PC-9 (cell line): ENCODE measurements around the gene RIPOR3. TPM values are rescaled to one million over a fixed set of nuclear protein-coding genes. Genes with fewer than 3 reads are reported as not detected.

ENCODE experiments used
- BruUV-seq: library from RNA; stranded (reverse); fragments of 400-500 nt; replicated peaks from 2 replicates; lab custom pipeline; 2021; lab: Mats Ljungman, UMichigan
- CTCF ChIA-PET: fragments of 300-600 bp; sonication (Branson Sonifier 250); formaldehyde crosslinking; loops from one replicate; lab custom pipeline; 2022; ENCODE audit warnings: antibody characterized with exemption; lab: Charles Lee
- POLR2A ChIA-PET: fragments of 300-600 bp; sonication (Branson Sonifier 250); formaldehyde crosslinking; loops from one replicate; lab custom pipeline; 2022; ENCODE audit warnings: antibody characterized with exemption; ENCODE audit not compliant: unreplicated experiment; lab: Charles Lee
- DNase-seq, 2 experiments: peaks; one replicate each; pipeline versions ENCODE4 v3.0.0 to v3.0.0-alpha.2; 2015 to 2022; ENCODE audit warnings: mixed read lengths in 1 of 2
- H2AFZ ChIP-seq: fragments of 200-600 bp; sonication (generic); 2 replicates; pipeline ENCODE4 v1.8.1; 2017; ENCODE audit warnings: antibody characterized with exemption
- H3F3A ChIP-seq: fragments of 200-600 bp; sonication (generic); 2 replicates; pipeline ENCODE4 v1.8.1; 2017; ENCODE audit warnings: antibody characterized with exemption, mild to moderate bottlenecking, low read depth; ENCODE audit not compliant: insufficient read depth
- H3K27ac ChIP-seq: fragments of 200-600 bp; sonication (generic); 2 replicates; pipeline ENCODE4 v1.6.1; 2016; ENCODE audit warnings: mixed run types
- H3K27me3 ChIP-seq: fragments of 200-600 bp; sonication (generic); 2 replicates; pipeline ENCODE4 v1.6.1; 2016; ENCODE audit warnings: low read depth, mixed run types; ENCODE audit not compliant: insufficient read depth
- H3K36me3 ChIP-seq: fragments of 200-600 bp; sonication (generic); 2 replicates; pipeline ENCODE4 v1.6.1; 2016; ENCODE audit warnings: low read depth, mixed run types
- H3K4me1 ChIP-seq: fragments of 200-600 bp; sonication (generic); replicated peaks from 2 replicates; pipeline ENCODE4 v1.6.1; 2016; ENCODE audit warnings: mixed run types; ENCODE audit not compliant: insufficient read depth
- H3K4me2 ChIP-seq: fragments of 200-600 bp; sonication (generic); 2 replicates; pipeline ENCODE4 v1.6.1; 2017; ENCODE audit warnings: mixed run types
- H3K4me3 ChIP-seq: fragments of 200-600 bp; sonication (generic); 2 replicates; pipeline ENCODE4 v1.6.1; 2016; ENCODE audit warnings: mixed run types
- H3K79me2 ChIP-seq: fragments of 200-600 bp; sonication (generic); 2 replicates; pipeline ENCODE4 v1.6.1; 2017; ENCODE audit warnings: low read depth, mixed run types
- H3K9me2 ChIP-seq: fragments of 200-600 bp; sonication (generic); 2 replicates; pipeline ENCODE4 v1.8.1; 2017; ENCODE audit warnings: mild to moderate bottlenecking; ENCODE audit not compliant: insufficient read depth
- H3K9me3 ChIP-seq: fragments of 200-600 bp; sonication (generic); 2 replicates; pipeline ENCODE4 v1.8.1; 2016; ENCODE audit warnings: low read depth; ENCODE audit not compliant: insufficient read depth
- H4K20me1 ChIP-seq: fragments of 200-600 bp; sonication (generic); 2 replicates; pipeline ENCODE4 v1.8.1; 2017; ENCODE audit not compliant: insufficient read depth
- CTCF ChIP-seq: fragments of 200-600 bp; sonication (generic); conservative IDR thresholded peaks from 2 replicates; pipeline ENCODE4 v1.6.1; 2017; ENCODE audit warnings: mixed run types, antibody characterized with exemption, mild to moderate bottlenecking, moderate library complexity
- EZH2 ChIP-seq: fragments of 200-600 bp; sonication (generic); IDR thresholded peaks from 2 replicates; pipeline ENCODE4 v1.8.0; 2017; ENCODE audit warnings: antibody characterized with exemption, low read depth
- intact Hi-C: fragments of 100-400 bp; cut with micrococcal nuclease; formaldehyde crosslinking; loops from one replicate; pipeline ENCODE4 v1.10.0; 2022; ENCODE audit not compliant: unreplicated experiment
- total RNA-seq: library from RNA; stranded (reverse); gene quantifications from 2 replicates; pipeline ENCODE4 v1.2.3, GENCODE V29; 2021

Gene RIPOR3
- total RNA-seq, 1 experiment from 2014 or later: 6.3 TPM

- H3K4me3 ChIP-seq: no peak overlapping the region
- no peaks in the 10 kb centered on the region for H3K9me2 ChIP-seq
- BruUV-seq: no TSS peak
- TF ChIP-seq EZH2 (no peak), CTCF (no peak)
- POLR2A ChIA-PET: no interaction called here
- no peaks in the 10 kb centered on the region for H3K79me2 ChIP-seq
- CTCF ChIA-PET: interaction anchor here (0.6 to 0.7 kb wide), 2 partner anchors 180 to 198 kb away, joined by 3 read pairs; no protein-coding TSS in a partner anchor
- no peak for DNase-seq
- H3F3A ChIP-seq: peaks cover 13% of the 10 kb centered on the region; the same call in 1 of the 2 replicates
- no peak overlapping the region for H2AFZ ChIP-seq
- no peaks in the 10 kb centered on the region for H3K27me3 ChIP-seq
- H3K4me2 ChIP-seq: no peak overlapping the region
- H4K20me1 ChIP-seq: no peaks in the 10 kb centered on the region
- intact Hi-C loops: no loop called here
- H3K4me1 ChIP-seq: no peaks in the 10 kb centered on the region
- H3K9me3 ChIP-seq: no peaks in the 10 kb centered on the region
- H3K36me3 ChIP-seq: peaks cover 27% of the 10 kb centered on the region
- H3K27ac ChIP-seq: no peak overlapping the region
Measured at GRCh38 chr20:50582092-50582491, 109.2 kb downstream of the RIPOR3 start.

- H3K4me3 ChIP-seq: no peak overlapping the region
- no peak overlapping the region for H3K27ac ChIP-seq
- no peaks in the 10 kb centered on the region for H3K27me3 ChIP-seq
- H3K79me2 ChIP-seq: no peaks in the 10 kb centered on the region
- TF ChIP-seq EZH2: no peak
- no peaks in the 10 kb centered on the region for H3K9me3 ChIP-seq
- intact Hi-C loops: loop anchor here (1.0 kb wide), 1 partner anchor 395 kb away; no protein-coding TSS in a partner anchor
- no peaks in the 10 kb centered on the region for H3K9me2 ChIP-seq
- H4K20me1 ChIP-seq: no peaks in the 10 kb centered on the region
- no peak overlapping the region for H3K4me2 ChIP-seq
- ChIA-PET POLR2A (no interaction called here), CTCF (interaction anchor here (0.5 to 0.6 kb wide), 2 partner anchors 100 to 166 kb away, joined by 14 to 16 read pairs; no protein-coding TSS in a partner anchor)
- H2AFZ ChIP-seq: no peak overlapping the region
- H3K36me3 ChIP-seq: peaks cover 24% of the 10 kb centered on the region
- peaks cover 13% of the 10 kb centered on the region; the same call in 1 of the 2 replicates for H3F3A ChIP-seq
- DNase-seq: no peak
- H3K4me1 ChIP-seq: no peaks in the 10 kb centered on the region
- BruUV-seq: no TSS peak
Measured at GRCh38 chr20:50580842-50581544, 110.3 kb downstream of the RIPOR3 start.

GRCh38 chr20:50580016-50580747 is 111.2 kb downstream of the RIPOR3 start:
- intact Hi-C loops: loop anchor here (1.0 kb wide), 1 partner anchor 394 kb away; no protein-coding TSS in a partner anchor
- peak; percentile 95 for TF ChIP-seq CTCF
- no peak for TF ChIP-seq EZH2

More at GRCh38 chr20:50580016-50580747, 111.2 kb downstream of the RIPOR3 start:
- Histone ChIP-seq H3K9me2 (no peaks in the 10 kb centered on the region), H3K36me3 (peaks cover 20% of the 10 kb centered on the region), H4K20me1 (no peaks in the 10 kb centered on the region), H3F3A (peaks cover 13% of the 10 kb centered on the region; the same call in 1 of the 2 replicates), H3K27ac (no peak overlapping the region), H3K9me3 (no peaks in the 10 kb centered on the region), H2AFZ (no peak overlapping the region), H3K4me2 (no peak overlapping the region), H3K27me3 (no peaks in the 10 kb centered on the region), H3K79me2 (no peaks in the 10 kb centered on the region), H3K4me1 (no peaks in the 10 kb centered on the region), H3K4me3 (no peak overlapping the region)
- ChIA-PET POLR2A (no interaction called here), CTCF (interaction anchor here (0.5 to 0.8 kb wide), 2 partner anchors 101 to 393 kb away, joined by 8 to 14 read pairs; no protein-coding TSS in a partner anchor)
- peak in 1 of 2 experiments; percentile 71 for DNase-seq
- BruUV-seq: no TSS peak
